Islet of Langerhans (tissue), 1 donor: Measurements from ENCODE around the gene ANKFN1.
"Not testable (repeated sequence)": the region's sequence is repeated elsewhere in the genome, so short reads cannot be mapped to it uniquely, and the experiment has no call there.

ENCODE experiments used
- FAIRE-seq: peaks from one replicate; lab custom pipeline; 2011; peaks lifted over from hg19 to GRCh38; lab: Jason Lieb, UNC

ANKFN1 gene

GRCh38 chr17:56182081-56182480 lies 28.8 kb downstream of the ANKFN1 start:
- FAIRE-seq: no peak

DNA sequence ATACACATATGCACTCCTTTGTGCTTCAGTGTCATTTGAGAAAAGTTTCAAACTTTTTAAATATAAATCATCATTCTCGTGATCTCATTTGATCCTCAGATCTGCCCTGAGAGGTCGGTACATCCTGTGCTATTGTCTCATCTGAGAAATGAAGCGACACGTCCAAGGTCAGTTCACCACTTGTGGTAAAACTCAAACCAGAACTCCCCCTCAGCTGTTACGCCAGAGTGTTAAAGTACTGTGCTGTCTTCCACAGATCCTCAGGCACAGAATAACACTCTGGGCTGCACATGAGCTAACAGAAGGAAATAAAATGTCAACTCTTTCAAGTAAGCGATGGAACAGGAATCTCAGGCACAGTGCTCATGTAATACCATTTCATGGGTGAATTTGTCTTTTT lies 31.4 kb downstream of the ANKFN1 start:
- no peak for FAIRE-seq

DNA sequence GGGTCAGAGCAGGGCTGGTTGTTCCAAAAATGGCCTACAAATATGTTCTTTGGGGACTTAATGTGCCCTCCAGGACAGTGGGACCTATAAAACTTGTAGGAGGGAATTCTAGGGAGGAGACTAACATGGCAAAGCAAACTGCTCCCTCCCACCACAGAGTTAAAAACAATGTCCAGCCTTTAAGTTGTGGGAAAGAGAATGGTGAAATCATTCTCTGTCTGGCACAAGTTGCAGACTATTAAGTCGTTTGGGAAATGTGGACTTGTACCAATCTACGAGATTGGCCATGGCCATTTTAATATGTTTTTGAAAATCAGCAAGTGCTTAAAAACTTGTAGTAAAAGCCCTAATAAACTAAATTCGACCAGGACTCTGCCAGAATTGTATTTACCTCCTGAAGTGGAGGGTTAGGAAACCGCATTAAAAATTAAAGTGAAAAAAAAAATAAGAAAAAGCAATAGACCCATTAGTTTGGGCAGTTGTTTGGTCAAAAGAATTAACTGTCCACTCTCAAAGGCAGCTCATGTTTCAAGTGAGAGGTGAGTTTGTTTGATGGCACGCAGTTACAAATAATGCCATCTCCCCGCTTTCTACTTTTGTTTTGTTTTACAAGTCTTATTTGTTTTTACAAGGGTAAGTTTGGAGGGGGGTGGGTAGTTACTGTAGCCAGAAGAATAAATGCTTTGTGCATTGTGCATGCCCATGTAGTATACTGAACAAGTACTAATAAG lies 32.4 kb downstream of the ANKFN1 start:
- no peak for FAIRE-seq

GRCh38 chr17:56186222-56186786 lies 33.0 kb downstream of the ANKFN1 start:
- FAIRE-seq: no peak

GRCh38 chr17:56203430-56203829 lies 50.2 kb downstream of the ANKFN1 start:
- FAIRE-seq: no peak

GRCh38 chr17:56206351-56206750 lies 53.1 kb downstream of the ANKFN1 start:
- no peak for FAIRE-seq

GRCh38 chr17:56213031-56213430 lies 59.8 kb downstream of the ANKFN1 start:
- no peak for FAIRE-seq

DNA sequence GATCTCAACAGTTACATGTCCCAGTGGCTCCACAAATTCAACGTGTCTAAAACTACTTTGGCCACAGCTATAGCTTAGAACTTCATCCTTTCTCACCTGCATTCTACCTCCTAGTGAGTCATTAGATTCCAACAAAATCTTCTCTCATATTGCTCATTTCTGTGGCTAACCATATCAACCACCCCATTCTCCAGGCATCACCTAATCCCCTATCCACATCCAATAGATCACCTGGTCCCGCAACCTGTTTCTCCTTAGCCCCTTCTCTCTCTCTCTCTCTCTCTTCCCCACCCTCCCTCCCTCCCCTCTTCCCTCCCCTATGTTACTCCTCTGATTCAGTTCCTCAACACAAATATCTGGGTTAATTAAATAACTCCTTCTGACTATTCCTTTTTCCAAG lies 64.6 kb downstream of the ANKFN1 start:
- no peak for FAIRE-seq

GRCh38 chr17:56222255-56222654 lies 69.0 kb downstream of the ANKFN1 start:
- no peak for FAIRE-seq

DNA sequence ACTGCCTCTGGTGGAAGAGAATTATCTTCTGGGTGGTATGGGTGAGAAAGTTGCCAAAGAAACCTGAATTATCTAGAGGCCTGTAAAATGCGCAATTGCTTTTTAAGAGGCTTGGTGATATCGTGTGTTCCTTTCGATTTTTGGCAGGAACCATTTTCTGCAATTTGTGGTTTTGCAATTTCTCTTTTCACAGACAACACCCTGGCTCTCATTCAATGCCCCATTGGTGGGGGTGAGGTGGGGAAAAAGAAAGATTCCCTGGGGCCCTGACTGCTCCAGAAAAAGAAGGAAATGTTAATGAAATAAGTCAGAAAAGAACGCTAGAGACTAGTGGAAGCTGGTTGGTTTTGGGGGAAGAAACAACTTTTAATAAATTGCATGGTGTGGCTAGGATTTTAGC lies 77.4 kb downstream of the ANKFN1 start:
- FAIRE-seq: no peak

DNA sequence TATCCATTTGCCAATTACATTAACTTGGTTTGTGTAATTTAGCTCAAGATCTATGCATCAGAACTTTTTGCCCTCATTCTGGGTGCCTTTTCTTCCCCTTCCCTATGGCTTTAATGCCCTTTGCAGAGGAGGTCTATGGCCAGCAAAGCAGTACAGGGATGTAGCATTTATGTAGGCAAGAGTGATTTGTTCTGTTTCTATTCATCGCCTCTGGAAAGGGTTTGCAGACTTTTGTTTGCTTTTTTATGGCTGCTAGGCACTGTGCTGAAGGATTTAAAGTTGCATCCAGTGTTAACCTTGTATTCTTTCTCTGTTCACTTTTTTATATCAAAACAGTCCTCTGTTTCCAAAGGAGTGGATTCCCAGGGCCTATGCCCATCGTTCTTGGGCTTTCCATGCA lies 78.0 kb downstream of the ANKFN1 start:
- no peak for FAIRE-seq

DNA sequence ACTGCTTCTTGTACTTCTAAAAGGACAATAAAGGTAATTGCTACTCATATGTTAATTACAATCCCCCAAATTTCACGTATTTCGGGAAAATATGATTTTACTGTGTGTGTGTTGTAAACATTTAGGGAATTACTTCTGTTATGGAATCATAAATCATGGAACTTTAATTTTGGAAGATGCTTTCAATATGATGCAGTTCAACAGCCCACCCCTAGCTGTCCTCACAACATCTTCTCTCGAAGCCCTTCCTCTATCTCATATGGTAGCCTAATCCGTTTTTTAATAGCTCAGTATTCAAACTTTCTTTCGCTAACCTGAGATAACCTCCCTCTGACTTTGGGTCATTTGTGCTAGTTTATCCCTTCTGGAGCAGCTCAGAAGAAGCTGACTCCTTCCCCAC lies 78.4 kb downstream of the ANKFN1 start:
- FAIRE-seq: no peak

GRCh38 chr17:56244268-56244890 lies 91.1 kb downstream of the ANKFN1 start:
- FAIRE-seq: no peak

DNA sequence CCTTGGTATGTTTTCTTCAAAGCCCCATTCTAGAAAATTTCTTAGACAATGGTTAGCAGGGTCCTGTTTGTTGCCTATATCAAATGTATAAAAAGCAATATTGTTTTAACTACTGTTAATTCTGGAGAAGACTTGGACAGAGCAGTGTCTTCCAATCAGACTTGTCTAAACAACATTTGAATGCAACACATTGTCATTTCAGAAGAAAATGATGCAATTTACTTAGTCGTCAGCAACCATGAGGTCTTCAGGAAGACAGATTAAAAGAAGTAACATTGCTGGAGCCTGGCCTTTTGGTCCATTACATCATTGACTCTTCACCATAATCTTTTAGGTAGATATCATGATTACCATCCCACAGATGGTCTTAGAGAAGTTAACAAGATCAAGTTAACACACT lies 94.5 kb downstream of the ANKFN1 start:
- FAIRE-seq: no peak

DNA sequence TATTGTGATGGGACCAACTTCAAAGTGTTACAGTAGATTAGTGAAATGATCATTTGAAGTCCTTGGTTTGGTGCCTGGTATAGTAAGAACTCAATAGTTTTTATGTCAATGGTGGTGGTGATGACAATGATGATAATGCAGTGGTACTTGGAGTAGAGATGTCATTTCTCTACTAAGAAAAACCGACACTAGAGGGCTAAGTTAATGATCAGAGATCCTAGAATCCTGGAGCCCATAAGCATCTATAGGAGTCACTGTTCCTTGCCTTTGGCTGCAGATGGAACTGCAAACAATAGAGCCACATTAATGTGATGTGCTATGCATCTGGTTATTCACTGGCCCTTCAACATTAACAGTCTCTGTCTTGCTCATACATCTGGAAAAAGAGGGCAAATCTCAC lies 103.8 kb downstream of the ANKFN1 start:
- FAIRE-seq: no peak

DNA sequence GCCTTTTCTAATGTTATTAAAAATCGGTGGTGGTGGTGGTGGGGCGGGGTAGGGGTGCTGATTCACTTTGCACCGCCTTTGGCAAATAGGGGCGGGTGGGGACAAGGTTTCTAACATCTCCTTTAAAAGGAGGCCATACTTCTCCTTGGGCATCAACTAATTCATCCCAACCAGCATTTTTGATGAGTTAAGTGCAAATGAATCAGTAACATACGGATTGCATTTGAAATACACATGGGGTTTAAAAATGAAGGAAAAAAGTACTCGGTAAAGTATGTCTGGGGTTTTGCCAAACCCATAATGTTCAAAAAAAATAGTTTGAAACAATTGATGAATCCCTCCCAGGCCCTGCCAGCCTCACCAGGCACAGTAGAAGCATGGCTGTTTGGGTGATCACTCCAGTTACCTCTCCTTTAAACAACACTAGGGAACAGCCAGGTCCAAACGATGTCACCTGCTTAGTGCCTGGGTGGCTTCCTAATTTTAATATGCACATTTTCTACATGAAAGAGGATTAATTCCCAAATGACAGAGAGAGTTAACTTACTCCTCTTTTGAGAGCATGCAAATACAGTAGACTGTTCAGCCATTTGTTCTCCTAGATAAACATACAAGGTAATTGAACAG lies 107.2 kb downstream of the ANKFN1 start:
- FAIRE-seq: no peak

DNA sequence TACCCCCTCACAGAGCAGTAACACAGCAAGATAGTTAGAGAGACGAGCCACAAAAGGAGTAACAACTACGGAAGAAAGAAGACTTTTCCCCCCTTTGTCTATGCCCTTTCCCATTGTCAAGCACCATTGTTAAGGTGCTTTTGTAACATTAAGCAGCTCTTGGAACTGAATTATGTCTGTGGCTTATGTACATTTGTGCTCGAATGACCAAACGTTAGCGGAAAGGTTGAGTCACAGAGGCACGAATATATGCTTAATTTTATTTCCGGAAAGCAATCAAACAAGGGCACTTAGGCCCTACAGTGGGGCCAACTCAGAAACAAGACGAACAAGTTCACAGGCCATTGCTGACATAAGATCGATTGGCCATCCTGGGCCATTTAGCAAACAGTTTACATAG lies 109.5 kb downstream of the ANKFN1 start:
- FAIRE-seq: no peak

DNA sequence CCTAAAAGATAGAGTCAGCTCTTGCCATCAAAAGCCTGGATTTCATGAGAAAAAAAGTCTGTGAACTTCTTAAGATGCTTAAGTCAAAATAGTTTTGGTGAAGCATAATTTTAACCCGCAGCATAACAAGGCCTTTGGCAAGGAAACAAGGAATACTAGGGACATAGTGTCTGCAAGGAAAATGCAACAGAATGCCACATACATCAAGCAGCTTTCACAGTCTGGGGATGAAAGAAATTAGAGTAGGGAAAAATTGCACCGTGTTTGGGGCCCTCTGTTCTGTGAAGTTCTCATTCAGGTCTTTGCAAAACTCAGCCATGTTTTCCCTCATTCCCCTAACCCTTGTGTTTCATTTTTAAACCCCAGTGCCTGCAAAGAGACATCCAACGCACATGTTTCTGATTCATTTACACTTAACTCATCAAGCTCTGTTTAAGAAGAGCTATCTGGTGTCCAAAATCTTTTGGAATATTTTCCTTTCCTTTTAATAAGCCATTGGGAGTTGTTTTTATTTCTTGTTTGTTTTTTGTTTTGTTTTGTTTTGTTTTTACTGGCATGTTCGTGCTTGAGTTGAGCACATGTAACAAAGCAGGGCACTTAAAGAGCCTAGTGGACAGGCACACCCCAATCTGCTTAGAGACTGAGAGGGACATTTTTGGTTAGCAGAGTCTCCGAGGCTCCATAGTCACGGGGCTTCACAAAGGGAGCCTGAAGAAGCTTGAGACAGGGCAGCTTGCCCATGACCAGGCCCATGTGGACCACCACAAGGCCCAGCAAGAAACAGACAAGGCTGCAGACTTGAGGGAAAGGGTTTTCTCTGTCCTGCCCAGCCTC lies 116.5 kb downstream of the ANKFN1 start:
- FAIRE-seq: no peak

- FAIRE-seq: no peak
These were observed 121.2 kb downstream of the ANKFN1 start for GRCh38 chr17:56274491-56274890.

DNA sequence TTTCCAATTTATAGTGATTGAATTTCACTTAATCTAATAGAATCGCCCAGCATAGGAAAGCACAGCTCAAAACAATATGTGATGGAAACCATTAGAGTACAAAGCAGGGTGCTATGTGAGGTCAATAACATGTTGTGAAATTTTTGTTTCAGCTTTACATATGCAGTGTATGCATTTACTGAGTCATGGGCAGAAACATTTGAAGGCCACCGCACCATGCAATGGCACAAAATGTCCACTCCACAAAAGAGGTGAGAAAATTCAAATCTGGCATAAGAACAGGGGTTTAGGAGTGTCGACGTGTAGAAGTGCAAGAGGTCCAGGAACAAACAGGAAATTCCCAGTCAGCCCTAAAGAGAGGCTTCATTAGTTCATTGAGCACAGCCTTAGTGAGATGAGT lies 131.2 kb downstream of the ANKFN1 start:
- FAIRE-seq: no peak

DNA sequence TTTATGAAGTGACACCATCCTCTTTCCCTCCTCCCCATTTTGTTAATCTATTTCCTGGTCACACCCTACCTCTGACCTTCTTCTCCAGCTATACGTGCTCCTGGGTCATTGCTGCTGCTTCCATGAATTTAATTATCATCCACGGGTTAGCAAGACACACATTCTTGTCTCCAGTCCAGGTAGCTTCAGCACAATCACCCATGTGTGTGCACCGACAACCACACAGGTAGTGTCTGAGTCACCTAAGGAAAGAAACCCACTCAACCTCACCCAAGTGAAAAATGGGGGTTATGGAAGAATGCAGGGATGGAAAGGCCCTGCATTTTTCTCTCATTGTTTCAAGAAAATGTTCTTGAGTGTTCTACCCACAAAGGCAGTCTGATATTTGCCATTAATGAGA lies 135.5 kb downstream of the ANKFN1 start:
- not testable (repeated sequence) for FAIRE-seq

- no peak for FAIRE-seq
These were observed 136.0 kb downstream of the ANKFN1 start for GRCh38 chr17:56289321-56289720.
